ENCODE data around the gene CPNE9.

CPNE9 gene

GRCh38 chr3:9717563-9717962, 13.9 kb downstream of the CPNE9 start:
- no peak for DNase-seq

DNA sequence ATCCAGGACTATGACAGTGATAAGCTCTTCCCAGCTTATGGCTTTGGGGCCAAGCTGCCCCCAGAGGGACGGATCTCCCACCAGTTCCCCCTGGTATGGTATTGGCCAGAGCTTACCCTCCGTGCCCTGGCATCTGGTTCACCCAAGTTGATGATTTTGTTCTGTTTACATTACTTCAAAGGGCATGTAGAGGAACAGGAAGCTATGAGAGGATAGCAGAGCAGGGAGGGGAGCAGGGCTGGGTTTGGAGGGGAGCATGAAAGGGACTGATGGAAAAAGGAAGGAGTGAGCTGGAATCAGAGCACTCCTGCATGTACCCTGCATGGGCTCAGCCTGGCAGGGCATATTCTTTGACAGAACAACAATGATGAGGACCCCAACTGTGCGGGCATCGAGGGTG, 14.5 kb downstream of the CPNE9 start:
- no peak for DNase-seq

GRCh38 chr3:9721015-9721699, 17.5 kb downstream of the CPNE9 start:
- DNase-seq: no peak

GRCh38 chr3:9721700-9722060, 18.0 kb downstream of the CPNE9 start:
- DNase-seq: no peak

DNA sequence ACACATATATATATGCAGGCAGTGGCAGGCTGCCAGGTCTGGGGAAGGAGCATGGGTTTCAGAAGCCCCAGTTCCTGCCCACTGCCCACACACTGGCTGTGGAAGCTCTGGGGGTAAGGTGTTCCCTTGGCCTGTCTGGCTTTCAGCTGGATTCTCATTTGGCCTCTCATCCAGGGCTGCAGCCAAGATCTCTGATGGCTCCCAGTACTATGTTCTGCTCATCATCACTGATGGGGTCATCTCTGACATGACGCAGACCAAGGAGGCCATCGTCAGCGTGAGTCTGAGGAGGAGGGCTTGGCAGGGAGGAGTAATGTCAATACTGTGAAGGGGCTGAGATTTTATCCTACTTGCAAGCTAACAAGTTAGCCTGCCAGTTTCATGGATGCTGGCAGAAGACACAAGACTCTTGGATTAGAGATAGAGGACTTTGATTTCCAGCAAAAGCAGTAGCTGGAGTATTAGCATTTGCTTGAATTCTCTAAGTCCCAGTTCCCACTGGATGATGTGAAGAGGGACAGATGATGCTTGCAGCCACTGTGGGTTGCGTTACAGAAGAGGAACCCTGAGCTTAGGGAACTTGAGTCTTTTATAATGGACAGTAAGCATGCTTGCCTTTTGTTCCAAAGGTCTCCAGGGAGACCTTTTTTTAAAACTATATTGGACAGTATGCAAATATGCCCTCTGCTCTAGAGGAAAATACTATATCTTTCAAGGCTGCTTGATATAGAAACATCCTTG, 22.3 kb downstream of the CPNE9 start:
- DNase-seq: no peak

GRCh38 chr3:9727041-9727595, 23.5 kb downstream of the CPNE9 start:
- no peak for DNase-seq

DNA sequence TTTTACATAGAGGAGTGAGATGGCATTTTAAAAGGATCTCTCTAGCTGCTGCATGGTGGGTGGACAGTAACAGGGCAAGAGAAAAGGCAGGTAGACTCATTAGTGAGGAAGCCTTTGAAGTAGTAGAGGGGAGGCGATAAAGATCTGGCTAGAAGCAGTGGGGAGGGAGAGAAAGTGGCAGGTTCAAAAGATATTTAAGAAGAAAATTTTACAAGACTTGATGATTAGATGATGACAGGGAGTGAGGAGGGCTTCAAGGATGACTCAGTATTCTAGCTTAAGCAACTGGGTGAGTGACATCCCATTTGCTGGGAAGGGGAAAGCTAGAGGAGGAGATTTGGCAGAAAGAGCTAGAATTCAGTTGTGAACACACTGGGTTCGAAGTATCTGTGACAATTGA, 24.1 kb downstream of the CPNE9 start:
- no peak for DNase-seq

DNA sequence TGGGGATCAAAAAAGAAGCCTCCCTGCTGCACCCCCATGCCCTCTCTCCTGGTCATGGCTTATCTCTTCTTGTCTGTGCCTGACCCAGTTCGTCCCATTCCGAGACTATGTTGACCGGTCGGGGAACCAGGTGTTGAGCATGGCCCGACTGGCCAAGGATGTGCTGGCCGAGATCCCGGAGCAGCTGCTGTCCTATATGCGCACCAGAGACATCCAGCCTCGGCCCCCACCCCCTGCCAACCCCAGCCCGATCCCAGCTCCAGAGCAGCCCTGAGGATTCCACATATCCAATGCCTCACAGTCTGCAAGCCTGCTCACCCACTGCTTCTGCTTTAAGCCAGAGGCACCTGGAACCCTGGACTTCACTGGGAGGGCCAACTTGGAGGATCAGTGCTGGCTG, 25.8 kb downstream of the CPNE9 start:
- DNase-seq: no peak

GRCh38 chr3:9730657-9731205, 27.1 kb downstream of the CPNE9 start:
- peak; percentile 66 to 84 for DNase-seq

GRCh38 chr3:9731206-9732079, 27.8 kb downstream of the CPNE9 start, which contains the start of gene BRPF1:
BRPF1 (plus strand) TSS chr3:9731735; CDS start chr3:9734141, 2,406 bp downstream.
- DNase-seq: peak; percentile 88 to 95

DNA sequence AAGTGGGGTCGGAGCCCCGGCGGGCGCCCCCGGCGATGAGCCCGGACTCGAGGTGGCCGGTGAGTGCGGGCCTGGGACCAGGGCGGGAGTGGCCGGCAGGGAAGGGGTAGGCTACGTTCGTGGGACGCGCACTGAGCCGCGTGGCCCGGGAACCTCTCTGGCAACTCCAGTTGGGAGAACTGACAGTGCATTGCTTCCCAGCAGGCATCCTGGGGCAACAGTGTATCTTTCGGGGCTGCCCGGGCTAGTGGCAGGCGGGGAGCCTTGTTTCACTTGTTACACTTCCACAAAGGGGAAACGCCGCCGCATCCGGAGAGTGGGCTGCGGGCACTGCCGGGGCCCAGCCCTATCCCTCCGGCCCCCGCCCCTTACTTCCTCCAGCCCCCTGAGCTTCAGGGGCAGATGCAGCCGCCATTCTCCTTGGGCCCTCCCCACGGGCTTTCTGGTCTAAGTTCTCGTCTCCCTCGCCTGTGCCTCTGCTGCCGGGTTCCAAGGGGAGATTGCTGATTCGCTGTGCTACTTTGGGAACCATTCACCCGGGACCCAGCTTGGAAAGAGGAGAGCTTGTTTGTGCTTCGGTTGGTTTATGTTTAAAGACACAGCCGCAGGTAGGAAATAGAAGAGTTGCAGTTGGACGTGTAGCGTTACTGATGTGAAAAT, 28.6 kb downstream of the CPNE9 start:
- DNase-seq: no peak

GRCh38 chr3:9732740-9733115, 29.1 kb downstream of the CPNE9 start:
- DNase-seq: no peak

- no peak for DNase-seq
Measured at GRCh38 chr3:9736831-9737230, 33.2 kb downstream of the CPNE9 start.

- DNase-seq: no peak
Measured at GRCh38 chr3:9739181-9739580, 35.5 kb downstream of the CPNE9 start.

DNA sequence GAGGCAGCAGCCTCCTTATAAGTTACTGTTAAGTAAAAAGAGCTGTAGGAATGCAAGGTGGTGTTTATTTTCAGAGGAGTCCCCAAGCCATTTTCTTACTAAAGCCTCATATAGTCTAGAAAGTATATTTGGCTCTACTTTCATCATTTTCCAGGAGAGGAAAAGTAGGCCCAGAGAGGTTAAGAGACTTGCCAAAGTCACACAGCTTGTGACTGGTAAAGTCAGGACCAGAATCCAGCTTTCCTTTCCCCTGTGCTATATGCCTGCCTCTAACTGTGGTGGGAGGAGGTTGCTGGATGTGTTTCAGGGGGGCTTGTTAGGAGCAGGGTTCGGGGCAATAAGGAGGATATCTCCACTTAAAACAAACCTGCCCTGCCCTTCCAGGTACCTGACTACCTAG, 38.9 kb downstream of the CPNE9 start:
- no peak for DNase-seq

DNA sequence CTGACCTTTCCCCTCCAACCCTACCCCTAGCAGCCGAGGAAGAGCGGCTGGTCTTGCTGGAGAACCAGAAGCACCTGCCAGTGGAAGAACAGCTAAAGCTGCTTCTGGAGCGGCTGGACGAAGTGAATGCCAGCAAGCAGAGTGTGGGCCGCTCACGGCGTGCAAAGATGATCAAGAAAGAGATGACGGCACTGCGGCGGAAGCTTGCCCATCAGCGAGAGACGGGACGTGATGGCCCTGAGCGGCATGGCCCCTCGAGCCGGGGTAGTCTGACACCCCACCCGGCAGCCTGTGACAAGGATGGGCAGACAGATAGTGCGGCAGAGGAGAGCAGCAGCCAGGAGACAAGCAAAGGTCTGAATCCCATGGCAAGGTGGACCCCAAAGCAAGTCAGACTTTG, 39.9 kb downstream of the CPNE9 start:
- DNase-seq: no peak

DNA sequence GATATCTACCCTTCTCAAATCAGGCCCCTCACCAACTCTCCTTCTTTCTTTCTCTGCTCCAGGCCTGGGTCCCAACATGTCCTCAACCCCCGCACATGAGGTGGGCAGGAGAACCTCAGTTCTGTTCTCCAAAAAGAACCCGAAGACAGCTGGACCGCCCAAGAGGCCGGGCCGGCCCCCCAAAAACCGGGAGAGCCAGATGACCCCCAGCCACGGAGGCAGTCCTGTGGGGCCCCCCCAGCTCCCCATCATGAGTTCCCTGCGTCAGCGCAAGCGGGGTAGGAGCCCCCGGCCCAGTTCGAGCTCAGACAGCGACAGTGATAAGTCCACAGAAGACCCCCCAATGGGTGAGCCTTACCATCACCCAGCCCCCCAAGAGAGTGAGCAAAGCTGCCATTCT, 40.5 kb downstream of the CPNE9 start:
- DNase-seq: no peak

DNA sequence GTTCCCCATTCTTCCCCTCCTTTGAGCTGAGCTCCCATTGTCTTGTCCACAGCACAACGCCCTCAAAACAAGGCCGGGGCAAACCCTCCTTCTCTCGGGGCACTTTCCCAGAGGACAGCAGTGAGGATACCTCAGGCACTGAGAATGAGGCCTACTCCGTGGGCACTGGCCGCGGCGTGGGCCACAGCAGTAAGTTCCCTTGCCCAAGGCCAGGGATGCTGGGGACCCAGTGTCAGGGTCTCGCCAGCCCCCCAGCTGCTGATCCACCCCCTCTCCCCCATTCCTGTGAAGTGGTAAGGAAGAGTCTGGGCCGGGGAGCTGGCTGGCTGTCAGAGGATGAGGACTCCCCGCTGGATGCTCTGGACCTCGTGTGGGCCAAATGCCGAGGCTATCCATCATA, 41.9 kb downstream of the CPNE9 start:
- DNase-seq: no peak

DNA sequence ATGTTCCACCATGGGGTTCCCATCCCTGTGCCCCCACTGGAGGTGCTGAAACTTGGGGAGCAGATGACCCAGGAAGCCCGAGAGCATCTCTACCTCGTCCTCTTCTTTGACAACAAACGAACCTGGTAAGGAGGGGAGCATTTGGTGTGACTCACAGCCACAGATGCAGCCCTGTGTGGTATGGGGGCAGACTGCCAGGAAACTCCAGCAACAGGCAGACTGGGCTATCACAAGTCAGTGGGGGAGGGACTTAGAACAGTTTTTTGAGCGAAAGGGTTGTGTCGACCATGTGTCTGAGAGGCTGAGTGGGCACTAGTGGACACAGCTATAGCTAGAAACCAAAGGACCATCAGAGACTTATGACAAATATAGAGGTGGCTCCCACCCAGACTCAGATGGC, 42.7 kb downstream of the CPNE9 start:
- DNase-seq: peak in 1 of 2 experiments; percentile 33

DNA sequence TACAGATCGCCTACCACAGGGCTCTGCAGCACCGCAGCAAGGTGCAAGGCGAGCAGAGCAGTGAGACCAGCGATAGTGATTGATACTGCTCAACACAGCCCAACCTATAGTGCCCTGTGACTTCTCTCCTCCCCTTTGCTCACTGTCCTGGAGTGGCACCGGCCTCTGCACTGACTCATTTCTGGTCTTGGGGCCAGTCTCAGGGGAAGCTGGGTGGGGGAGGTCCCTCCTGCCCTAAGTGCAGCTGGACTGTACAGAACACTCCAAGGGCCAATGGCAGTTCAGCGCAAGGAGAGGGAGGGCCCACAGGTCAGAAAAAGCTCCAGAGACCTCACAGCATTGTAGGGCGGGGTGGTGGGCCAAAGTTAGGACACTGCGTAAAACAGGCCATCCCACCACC, 43.6 kb downstream of the CPNE9 start:
- no peak for DNase-seq

DNA sequence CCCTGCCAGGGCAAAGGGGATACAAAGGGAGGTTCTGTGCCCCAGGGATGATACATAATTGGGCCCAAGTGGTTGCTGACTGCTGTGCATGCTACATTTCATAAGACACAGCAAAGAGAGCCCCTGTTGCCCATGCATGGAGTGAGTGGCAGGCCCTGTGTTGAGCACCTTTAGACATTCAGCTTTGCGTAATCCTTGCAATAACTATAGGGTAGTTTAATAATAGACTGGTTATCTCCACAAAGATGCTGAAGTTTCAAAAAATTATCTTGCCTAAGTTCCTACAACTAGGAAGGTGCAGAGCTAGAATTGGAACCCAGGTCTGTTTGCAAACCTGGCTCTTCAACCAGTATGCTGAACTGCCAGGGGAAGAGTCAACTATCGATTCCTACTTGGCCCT, 44.4 kb downstream of the CPNE9 start:
- DNase-seq: no peak

GRCh38 chr3:9749296-9749644, 45.6 kb downstream of the CPNE9 start:
- DNase-seq: peak in 1 of 2 experiments; percentile 44

Data from NCI-H446 (cell line).